GM18868 (cell line): ENCODE results near the gene RPUSD1.
A peak's percentile ranks its signal among the peaks of the same experiment; 100 is the strongest.
"Not testable (repeated sequence)": the region's sequence is repeated elsewhere in the genome, so short reads cannot be mapped to it uniquely, and the experiment has no call there.

ENCODE experiments used
- ATAC-seq: cut with Tn5 transposase; IDR thresholded peaks from one replicate; pipeline ENCODE4 v1.9.1; 2021; ENCODE audit warnings: mild to moderate bottlenecking, moderate library complexity; ENCODE audit not compliant: unreplicated experiment

Gene RPUSD1

DNA sequence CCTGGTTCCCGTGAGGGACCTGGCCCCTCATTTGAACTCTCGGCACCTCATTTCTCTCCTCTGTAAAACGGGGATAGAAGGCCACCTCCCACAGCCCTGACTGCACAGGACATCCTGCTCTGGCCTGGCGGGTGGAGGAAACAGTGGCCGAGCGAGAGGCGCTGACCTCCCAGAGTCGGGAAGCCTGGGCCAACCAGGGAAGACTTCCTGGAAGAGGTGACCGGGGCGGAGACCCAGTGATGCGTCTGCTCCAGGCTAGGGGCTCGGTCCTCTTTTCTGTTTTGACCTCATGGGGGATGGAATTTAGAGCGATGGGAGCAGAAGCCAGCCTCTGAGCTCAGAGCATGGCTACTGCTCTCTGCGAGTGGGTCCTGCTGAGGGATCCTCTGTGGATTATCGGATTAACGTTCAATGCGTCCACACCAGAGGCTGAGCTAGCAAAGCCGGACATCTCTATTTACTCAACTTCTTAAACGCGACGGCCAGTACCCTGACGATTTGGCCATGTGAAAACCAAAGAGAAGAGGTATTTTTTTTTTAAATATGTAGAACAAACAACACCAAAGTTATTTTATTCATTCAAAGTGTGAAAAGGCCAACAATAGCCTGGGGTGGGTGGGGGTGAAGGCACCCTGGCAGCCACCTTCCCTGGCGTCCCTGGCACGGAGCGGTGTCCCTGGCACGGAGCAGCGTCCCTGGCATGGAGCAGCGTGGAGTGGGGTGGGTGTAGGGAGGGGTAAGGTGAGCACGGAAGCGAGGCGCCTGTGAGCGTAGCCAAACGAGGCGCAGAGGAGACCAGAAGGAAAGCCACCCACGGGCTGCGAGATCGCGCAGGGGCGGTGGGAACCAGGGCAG, 36.8 kb downstream of the RPUSD1 start:
- no peak for ATAC-seq

- ATAC-seq: no peak
Observed at GRCh38 chr16:750485-750884, 37.7 kb downstream of the RPUSD1 start.

- ATAC-seq: no peak
Observed at GRCh38 chr16:749010-749409, 39.2 kb downstream of the RPUSD1 start.

DNA sequence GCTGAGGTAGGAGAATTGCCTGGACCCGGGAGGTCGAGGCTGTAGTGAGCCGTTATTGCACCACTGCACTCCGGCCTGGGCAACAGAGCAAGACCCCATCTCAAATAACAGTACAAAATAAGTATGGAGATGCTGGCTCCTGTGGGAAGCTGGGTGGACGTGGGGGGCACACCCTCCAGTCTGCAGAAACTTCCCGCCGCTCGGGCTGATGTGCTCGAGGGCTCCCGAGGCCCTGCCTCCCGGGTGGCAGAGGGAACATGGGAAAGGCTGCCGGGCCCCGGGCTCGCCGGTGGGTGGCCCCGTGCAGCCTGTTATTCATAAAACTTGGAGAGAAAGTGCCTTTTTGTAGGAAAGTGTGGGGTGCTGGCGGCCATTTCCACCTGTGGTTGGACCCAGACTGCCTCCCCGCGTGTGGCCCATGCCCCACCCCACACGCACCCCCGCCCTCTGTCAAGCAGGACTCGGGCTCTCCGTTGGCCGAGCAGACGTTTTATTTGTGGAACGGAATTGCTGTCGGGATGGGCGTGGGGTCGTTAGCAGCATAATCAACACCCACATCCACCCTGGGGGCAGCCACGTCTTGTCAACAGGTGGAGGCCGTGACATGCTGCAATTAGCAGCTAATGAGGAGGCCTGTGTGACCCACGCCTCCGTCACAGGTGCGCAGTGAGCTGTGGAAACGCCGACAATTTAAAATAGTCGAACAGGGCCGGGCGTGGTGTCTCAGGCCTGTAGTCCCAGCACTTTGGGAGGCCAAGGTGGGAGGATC, 40.0 kb downstream of the RPUSD1 start:
- ATAC-seq: no peak

DNA sequence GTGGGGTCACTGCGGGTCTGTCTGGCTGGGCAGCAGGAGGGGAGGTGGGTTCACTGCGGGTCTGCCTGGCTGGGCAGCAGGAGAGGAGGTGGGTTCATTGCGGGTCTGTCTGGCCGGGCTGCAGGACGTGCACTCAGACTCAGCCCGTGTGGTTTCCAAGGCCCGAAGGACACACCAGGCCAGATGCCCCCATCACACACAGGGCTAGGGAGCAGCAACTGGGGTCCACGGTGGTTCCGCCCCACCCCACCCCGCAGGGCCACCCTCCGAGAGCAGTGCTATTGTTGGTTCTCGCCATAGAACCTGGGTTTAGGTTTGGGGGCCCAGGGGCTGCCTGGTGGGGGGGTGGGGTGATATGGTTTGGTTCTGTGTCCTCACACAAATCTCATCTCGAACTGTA, 41.5 kb downstream of the RPUSD1 start:
- no peak for ATAC-seq

DNA sequence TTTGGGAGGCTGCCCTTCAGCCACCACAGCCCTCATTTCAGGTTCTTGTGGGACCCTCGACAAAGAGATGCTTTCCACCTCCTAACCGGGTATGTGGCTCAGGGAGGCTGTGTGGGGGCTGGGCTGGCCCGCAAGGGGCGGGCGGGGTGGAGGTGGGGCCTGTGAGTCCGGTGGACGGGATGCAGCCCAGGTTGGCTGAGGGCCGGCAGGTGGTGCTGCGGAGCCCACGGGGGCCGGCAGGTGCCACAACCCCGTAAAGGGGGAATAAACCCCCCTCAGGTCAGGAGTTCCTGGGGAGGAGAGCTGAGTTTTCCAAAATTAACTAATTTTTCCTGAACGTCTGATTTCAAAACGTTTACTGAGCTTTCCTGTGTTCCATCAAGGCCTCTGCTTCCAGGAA, 42.4 kb downstream of the RPUSD1 start:
- ATAC-seq: no peak

GRCh38 chr16:743794-744500, 44.2 kb downstream of the RPUSD1 start:
- no peak for ATAC-seq

DNA sequence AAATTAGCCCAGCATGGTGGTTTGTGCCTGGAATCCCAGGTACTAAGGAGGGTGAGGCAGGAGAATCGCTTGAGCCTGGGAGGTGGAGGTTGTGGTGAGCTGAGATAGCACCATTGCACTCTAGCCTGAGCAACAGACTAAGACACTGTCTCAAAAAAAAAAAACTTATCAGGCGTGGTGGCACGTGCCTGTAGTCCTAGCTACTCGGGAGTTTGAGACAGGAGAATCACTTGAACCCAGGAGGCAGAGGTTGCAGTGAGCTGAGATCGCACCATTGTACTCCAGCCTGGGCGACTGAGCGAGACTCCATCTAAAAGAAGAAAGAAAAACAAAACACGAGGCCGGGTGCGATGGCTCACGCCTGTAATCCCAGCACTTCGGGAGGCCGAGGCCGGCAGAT, 45.3 kb downstream of the RPUSD1 start:
- ATAC-seq: not testable (repeated sequence)

GRCh38 chr16:741986-742629, 46.1 kb downstream of the RPUSD1 start:
- no peak for ATAC-seq

DNA sequence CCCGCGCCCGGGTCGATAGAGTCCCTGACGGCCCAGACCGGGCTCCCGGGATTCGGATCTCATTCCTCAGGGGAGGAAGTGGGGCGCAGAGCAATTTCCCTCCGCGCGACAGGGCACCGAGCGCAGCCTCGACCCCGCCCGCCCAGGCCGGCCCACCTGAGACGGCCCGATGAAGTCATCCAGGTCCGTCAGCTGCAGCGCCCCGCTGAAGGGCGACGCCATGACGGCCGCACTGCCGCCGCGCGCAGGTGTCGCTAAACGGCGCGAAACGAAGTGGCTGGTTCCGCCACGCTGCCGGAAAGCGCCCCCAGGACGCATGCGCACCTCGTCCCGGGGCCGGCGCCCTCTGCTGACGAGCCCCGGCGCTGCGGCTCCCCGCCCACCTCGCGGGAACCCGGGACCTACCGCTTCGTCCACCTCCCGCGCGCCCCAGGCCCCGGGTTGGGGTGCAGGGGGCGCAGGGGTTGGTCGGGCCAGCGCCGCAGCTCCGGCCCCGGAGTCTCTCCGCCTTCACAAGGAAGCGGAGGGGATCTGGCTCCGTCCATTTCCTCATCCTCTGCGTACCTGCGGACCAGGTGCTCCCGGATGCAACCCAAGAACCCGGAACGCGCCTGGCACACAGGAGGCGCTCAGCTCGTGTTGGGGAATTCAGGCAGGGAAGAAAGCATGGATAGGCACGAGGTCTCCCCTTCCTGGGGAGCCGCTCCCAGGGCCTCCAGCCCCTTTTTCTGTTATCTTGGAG, 47.2 kb downstream of the RPUSD1 start, which contains the start of gene CIAO3:
TSS of gene CIAO3 (minus strand) at position 234 of the 742 bp plus-strand sequence. CDS start at position 222, 12 bp downstream.
- peak; percentile 76 for ATAC-seq

GRCh38 chr16:740459-740763, 47.8 kb downstream of the RPUSD1 start:
- peak; percentile 8 for ATAC-seq

DNA sequence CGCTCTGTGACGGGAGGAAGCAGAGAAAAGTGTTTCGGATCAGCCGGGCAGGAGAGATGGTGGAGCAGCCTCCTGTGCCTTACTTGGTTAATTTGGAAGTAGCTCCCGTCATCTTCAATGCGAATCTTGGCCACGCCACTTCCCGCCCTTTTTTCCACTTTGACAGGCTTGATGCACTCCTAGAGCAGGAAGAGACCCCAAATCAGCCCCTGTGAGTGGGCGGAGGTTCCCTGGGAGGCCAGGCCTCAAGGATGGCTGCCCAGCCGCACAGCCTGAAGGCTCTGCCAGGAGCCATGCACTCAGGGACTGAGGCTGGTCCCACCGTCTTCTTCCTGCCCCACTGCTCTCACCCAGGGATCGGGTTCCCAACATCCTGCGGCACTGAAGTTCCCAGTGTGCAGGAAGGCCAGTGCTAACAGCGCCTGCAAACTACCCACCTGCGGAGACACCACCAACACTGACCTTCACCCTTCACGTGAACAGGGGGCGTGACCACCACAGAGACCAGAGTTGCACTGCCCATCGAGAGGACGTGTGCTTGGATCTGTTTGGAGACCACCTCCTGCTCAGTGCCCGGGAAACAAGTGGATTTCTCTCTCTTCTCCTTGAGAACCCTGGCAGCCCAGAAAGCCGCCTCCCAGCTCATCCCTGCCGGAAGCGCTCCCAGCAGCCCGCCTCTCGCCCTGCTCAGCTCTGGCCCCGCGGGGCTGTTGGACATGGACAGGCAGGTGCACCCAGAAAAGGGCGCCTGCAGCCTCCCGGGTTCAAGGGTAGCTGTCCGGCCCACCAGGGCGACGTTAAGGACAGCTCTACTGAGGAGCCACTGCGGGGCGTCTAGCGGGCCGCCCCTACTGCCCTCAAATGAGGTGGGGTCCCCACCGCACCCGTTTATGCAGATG, 48.4 kb downstream of the RPUSD1 start:
- ATAC-seq: no peak

GRCh38 chr16:736936-737481, 51.2 kb downstream of the RPUSD1 start:
- ATAC-seq: no peak

DNA sequence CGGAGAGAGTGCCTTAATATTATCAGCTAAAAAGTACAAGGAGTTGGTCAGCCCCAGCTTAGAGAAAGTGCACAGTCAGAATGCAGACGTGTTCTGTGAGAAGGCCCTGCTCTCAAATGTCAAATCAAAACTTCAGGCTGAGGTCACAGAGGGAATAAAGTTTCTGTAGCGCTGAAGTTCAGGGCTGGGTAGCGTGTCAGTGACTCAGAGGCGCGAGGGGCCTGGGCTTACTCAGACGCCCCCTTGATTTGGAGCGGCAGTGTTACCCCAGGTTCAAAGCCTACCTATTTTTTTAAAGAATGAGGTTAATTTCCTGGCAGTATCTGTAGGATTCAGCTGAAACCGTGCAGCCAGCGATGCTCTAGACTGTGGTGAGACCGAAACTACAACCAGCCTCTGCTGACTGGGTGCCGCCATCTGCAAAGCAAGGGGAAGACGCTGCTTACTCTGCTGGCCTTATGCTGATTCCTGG, 52.2 kb downstream of the RPUSD1 start:
- ATAC-seq: no peak

DNA sequence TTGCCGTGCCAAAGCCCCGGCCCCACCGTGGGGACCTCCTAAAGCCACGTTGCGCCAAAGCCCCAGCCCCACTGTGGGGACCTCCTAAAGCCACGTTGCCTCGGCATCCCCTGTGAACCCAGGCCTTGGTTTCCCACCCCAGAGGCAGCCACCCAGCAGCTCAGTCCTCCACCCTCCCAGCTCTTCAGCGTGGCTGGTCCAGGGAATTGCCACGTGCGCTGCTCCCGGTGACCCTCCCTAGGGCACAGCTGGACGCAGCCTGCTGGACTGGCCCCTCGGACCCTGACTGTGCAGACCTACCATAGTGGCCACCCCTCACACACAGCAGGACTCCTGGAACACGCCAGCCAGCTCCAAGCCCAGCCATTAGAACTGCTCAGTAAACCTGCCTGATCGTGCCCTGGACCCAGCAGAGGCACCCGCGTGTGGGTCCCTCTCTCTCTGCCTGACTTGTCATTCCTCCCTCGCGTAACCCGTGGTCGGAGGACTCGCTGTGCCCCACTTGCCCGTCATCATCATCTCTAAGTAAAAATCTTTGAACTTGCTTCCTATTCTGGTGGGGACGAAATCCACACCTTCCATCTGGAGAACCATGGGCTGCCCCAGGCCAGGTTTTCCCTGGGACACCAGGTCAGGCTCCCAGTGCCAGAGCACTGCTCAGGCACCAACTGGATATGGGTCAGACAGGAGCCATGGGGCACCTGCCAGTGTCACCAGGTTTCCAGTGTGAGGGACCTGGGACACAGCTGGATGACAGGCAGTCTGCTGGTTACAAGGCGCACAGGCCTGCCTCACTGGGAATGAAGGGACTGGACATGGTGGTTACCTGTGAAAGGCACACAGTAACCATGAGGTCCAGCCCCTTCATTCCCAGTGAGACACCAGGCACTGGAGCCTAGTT, 53.0 kb downstream of the RPUSD1 start:
- ATAC-seq: no peak
